ENCODE data around the gene PPM1N.

The PPM1N gene

DNA sequence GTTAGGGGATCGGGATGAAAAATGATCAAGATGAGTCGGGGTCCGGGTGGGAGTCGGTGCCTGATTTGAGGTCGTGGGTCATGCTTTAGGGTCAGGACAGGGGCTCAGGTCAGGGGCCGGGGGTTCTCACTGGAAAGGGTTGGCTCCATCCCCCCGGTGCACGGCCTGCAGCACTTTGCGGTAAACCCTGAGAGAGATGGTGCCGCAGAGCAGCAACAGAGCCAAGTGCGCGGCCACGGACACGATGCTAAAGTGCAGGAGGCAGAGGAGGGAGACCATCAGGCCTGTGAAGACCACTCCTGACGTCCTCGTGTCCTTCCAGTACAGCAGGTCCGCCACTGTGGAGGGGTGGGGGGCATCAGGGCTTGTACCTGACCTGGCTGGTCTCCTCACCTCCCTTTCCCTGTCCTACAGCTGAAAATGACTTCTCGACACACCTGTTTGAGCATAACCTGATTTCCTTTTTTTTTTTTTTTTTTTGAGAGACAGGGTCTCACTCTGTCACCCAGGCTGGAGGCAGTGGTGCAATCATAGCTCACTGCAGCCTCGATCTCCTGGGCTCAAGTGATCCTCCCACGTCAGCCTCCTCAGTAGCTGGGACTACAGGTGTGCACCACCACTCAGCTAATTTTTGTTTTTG lies 8.9 kb upstream of the PPM1N start:
- TF ChIP-seq GATA1 (IDR thresholded peaks at IDR 0.05; ENCODE audit: low read depth, low read length) (no peak), POLR2A (IDR thresholded peaks at IDR 0.05; ENCODE audit: low read length) (no peak)
- no peak for DNase-seq

GRCh38 chr19:45492137-45492626 lies 6.1 kb upstream of the PPM1N start:
- no peak for TF ChIP-seq GATA1 (IDR thresholded peaks at IDR 0.05; ENCODE audit: low read depth, low read length)
- no peak for TF ChIP-seq POLR2A (IDR thresholded peaks at IDR 0.05; ENCODE audit: low read length)
- no peak for DNase-seq

DNA sequence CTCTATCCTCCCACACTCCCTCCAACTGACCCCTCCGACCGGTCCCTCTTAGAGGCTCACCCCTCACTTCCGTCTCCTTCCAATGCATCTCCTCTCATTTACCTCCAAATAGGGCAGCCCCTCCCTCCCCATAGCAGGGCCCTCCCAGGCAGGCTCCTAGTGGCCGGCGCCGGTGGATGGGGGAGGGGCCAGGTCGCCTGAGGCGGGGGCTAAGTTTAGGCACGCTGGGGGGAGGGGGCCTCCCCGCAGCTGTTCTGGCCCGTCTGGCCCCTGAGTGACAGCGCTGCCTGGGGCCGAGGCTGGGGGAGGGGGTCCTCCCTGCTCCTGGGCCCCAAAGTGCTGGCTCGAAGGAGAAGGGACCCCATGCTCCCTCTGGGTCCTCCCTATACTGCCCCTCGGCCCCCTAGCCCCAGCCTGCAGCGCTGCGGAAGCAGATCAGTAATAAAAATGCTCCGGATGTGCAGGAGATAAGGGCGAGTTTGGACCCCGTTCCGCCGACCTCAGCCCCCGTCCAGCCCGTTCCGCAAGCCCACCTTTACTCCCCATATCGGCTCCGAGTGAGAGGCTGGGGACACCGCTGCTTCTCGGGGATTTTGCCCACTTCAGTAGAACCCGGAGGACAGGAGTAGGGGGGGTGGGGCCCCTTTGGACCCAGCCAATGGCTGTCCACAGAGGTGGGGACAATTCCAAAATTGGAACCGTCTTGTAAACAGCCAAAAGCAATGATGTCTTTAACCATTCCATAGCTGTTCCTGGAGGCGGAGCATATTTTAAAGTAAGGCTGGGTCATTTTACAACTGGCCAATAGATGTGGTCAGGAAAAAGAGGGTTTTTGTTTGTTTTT lies 5.4 kb upstream of the PPM1N start:
- TF ChIP-seq GATA1 (IDR thresholded peaks at IDR 0.05; ENCODE audit: low read depth, low read length), result no peak
- TF ChIP-seq POLR2A (IDR thresholded peaks at IDR 0.05; ENCODE audit: low read length), result peak; percentile 35
- DNase-seq, result peak; percentile 56 to 61

GRCh38 chr19:45494261-45494916 lies 3.9 kb upstream of the PPM1N start:
- TF ChIP-seq GATA1 (IDR thresholded peaks at IDR 0.05; ENCODE audit: low read depth, low read length) (no peak), POLR2A (IDR thresholded peaks at IDR 0.05; ENCODE audit: low read length) (no peak)
- DNase-seq, result no peak

- DNase-seq, result no peak
- TF ChIP-seq POLR2A (IDR thresholded peaks at IDR 0.05; ENCODE audit: low read length), result no peak
- TF ChIP-seq GATA1 (IDR thresholded peaks at IDR 0.05; ENCODE audit: low read depth, low read length), result no peak
Measured at GRCh38 chr19:45495178-45495577, 3.1 kb upstream of the PPM1N start.

DNA sequence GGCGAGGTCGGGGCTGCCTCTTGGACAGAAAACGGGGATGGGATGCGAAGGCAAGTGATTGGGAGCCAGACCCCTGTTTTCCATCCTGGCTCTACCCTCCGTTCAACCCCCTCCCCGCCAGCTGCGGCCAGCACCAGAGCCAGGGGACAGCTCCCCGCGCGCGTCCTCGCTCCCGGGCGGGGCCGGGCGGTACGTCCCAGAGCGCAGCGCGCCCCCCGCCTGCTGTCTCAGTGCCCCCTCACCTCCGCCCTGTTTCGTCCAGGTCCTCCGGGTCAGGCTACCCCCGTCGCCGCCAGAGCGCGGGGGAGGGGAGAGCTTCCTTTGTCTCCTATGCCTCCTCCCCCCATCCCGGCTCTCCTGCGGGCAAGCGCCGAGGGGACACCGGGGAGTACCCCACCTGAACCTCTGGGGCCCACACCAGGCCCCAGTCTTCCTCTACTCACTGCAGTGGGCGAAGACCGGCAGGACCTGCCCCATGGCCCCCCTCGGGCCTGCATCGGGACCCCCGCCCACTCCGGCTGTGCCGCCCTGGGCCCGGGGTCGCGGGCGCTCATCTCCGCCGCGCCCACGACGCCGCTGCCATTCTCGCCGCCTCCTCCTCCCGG lies 1.8 kb upstream of the PPM1N start:
- TF ChIP-seq GATA1 (IDR thresholded peaks at IDR 0.05; ENCODE audit: low read depth, low read length) (no peak), POLR2A (IDR thresholded peaks at IDR 0.05; ENCODE audit: low read length) (no peak)
- DNase-seq, result peak; percentile 45 to 56

- TF ChIP-seq POLR2A (IDR thresholded peaks at IDR 0.05; ENCODE audit: low read length), result no peak
- TF ChIP-seq GATA1 (IDR thresholded peaks at IDR 0.05; ENCODE audit: low read depth, low read length), result no peak
- no peak for DNase-seq
Measured at GRCh38 chr19:45497791-45498190, 452 bp upstream of the PPM1N start.

GRCh38 chr19:45499196-45500180 lies 1.2 kb downstream of the PPM1N start:
- DNase-seq, result peak; percentile 66 to 71
- no peak for TF ChIP-seq POLR2A (IDR thresholded peaks at IDR 0.05; ENCODE audit: low read length)

- no peak for DNase-seq
- TF ChIP-seq POLR2A (IDR thresholded peaks at IDR 0.05; ENCODE audit: low read length) (no peak), GATA1 (IDR thresholded peaks at IDR 0.05; ENCODE audit: low read depth, low read length) (no peak)
Measured at GRCh38 chr19:45500918-45501729, 2.9 kb downstream of the PPM1N start.

DNA sequence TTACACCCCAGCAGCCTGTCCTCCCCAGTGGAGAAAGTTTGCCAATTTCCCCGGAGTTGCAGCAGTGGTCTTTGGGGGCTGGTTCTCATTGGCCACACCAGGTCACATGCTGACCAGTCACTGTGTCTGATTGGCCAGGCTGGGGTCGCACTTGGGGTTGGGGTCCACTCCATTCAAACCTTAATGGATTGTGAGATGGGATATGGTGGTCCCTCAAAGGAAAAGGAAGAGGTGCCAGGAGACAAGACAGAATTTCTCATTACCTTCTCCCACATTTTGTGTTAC lies 3.4 kb downstream of the PPM1N start:
- TF ChIP-seq POLR2A (IDR thresholded peaks at IDR 0.05; ENCODE audit: low read length) (no peak), GATA1 (IDR thresholded peaks at IDR 0.05; ENCODE audit: low read depth, low read length) (no peak)
- no peak for DNase-seq

DNA sequence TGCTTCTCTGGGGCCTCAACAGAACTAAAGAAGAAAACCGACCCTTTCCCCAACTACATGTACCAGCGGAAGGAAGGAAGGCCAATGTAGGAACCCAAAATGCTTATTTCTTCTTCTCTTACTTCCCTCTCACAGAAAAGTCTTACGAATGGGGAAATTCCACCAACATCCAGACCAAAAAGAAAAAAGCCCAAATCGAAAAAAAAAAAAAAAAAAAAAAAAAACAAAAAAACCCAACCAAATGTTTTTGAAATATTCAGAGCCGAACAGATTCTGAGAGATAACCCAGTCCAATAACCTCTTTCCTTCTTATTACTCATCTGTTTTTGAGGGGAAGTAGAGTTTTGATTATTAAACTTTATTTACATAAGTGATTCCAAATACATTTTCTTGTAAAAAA lies 3.9 kb downstream of the PPM1N start:
- TF ChIP-seq GATA1 (IDR thresholded peaks at IDR 0.05; ENCODE audit: low read depth, low read length) (no peak), POLR2A (IDR thresholded peaks at IDR 0.05; ENCODE audit: low read length) (no peak)
- DNase-seq, result no peak

DNA sequence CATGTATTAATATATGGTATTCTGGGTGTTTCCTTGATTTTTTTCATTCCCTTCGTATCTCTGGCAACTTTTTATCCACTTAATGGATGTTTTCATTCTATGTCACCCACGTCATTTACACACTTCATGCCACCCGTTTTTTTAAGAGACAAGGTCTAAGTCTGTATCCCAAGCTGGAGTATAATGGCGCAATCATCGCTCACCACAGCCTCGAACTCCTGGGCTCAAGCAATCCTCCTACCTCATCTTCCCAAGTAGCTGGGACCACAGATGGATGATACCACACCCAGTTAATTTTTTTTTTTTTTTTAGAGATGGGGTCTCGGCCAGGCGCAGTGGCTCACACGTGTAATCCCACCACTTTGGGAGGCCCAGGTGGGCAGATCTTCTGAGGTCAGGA lies 5.7 kb downstream of the PPM1N start:
- TF ChIP-seq GATA1 (IDR thresholded peaks at IDR 0.05; ENCODE audit: low read depth, low read length) (no peak), POLR2A (IDR thresholded peaks at IDR 0.05; ENCODE audit: low read length) (no peak)
- no peak for DNase-seq

Data from erythroblast (primary cell).